ENCODE results near the gene CHRNB2.

CHRNB2 gene

GRCh38 chr1:154594811-154595210 is 27.2 kb downstream of the CHRNB2 start:
- no peak for DNase-seq (ENCODE audit: extremely low read depth, insufficient read length)
- no peak for TF ChIP-seq CTCF (IDR thresholded peaks at IDR 0.05; ENCODE audit: insufficient read depth, low read length, poor library complexity, severe bottlenecking)
- peaks cover 54% of the 10 kb centered on the region for H3K36me3 ChIP-seq (ENCODE audit: control insufficient read depth, insufficient read depth, low read length)
- no peaks in the 10 kb centered on the region for H3K27me3 ChIP-seq (replicated peaks; ENCODE audit: control insufficient read depth, insufficient read depth, low read length)
- H3K4me3 ChIP-seq (replicated peaks; ENCODE audit: low read depth, low read length) = no peak overlapping the region

- peaks cover 50% of the 10 kb centered on the region for H3K36me3 ChIP-seq (ENCODE audit: control insufficient read depth, insufficient read depth, low read length)
- no peak overlapping the region for H3K4me3 ChIP-seq (replicated peaks; ENCODE audit: low read depth, low read length)
- no peaks in the 10 kb centered on the region for H3K27me3 ChIP-seq (replicated peaks; ENCODE audit: control insufficient read depth, insufficient read depth, low read length)
- DNase-seq (ENCODE audit: extremely low read depth, insufficient read length) = no peak
- TF ChIP-seq CTCF (IDR thresholded peaks at IDR 0.05; ENCODE audit: insufficient read depth, low read length, poor library complexity, severe bottlenecking) = no peak
Measured at GRCh38 chr1:154595621-154596020, 28.0 kb downstream of the CHRNB2 start.

- TF ChIP-seq CTCF (IDR thresholded peaks at IDR 0.05; ENCODE audit: insufficient read depth, low read length, poor library complexity, severe bottlenecking) = no peak
- Histone ChIP-seq H3K36me3 (ENCODE audit: control insufficient read depth, insufficient read depth, low read length) (peaks cover 61% of the 10 kb centered on the region), H3K4me3 (replicated peaks; ENCODE audit: low read depth, low read length) (no peak overlapping the region), H3K27me3 (replicated peaks; ENCODE audit: control insufficient read depth, insufficient read depth, low read length) (no peaks in the 10 kb centered on the region)
- no peak for DNase-seq (ENCODE audit: extremely low read depth, insufficient read length)
Measured at GRCh38 chr1:154598871-154599635, 31.5 kb downstream of the CHRNB2 start.

- DNase-seq (ENCODE audit: extremely low read depth, insufficient read length) = no peak
- Histone ChIP-seq H3K27me3 (replicated peaks; ENCODE audit: control insufficient read depth, insufficient read depth, low read length) (no peaks in the 10 kb centered on the region), H3K36me3 (ENCODE audit: control insufficient read depth, insufficient read depth, low read length) (peaks cover 60% of the 10 kb centered on the region), H3K4me3 (replicated peaks; ENCODE audit: low read depth, low read length) (no peak overlapping the region)
- TF ChIP-seq CTCF (IDR thresholded peaks at IDR 0.05; ENCODE audit: insufficient read depth, low read length, poor library complexity, severe bottlenecking) = no peak
Measured at GRCh38 chr1:154599658-154600057, 32.1 kb downstream of the CHRNB2 start.

GRCh38 chr1:154603317-154603716 is 35.7 kb downstream of the CHRNB2 start:
- H3K36me3 ChIP-seq (ENCODE audit: control insufficient read depth, insufficient read depth, low read length) = peaks cover 35% of the 10 kb centered on the region
- H3K4me3 ChIP-seq (replicated peaks; ENCODE audit: low read depth, low read length) = no peak overlapping the region
- no peaks in the 10 kb centered on the region for H3K27me3 ChIP-seq (replicated peaks; ENCODE audit: control insufficient read depth, insufficient read depth, low read length)
- TF ChIP-seq CTCF (IDR thresholded peaks at IDR 0.05; ENCODE audit: insufficient read depth, low read length, poor library complexity, severe bottlenecking) = no peak
- DNase-seq (ENCODE audit: extremely low read depth, insufficient read length) = no peak

Data from GM06990 (cell line).